Raji (cell line): ENCODE measurements around the gene EYA4.

Experiments
- POLR2A ChIP-seq: IDR thresholded peaks from 2 replicates; pipeline ENCODE4 v1.6.1; 2011; ENCODE audit warnings: low read depth, low read length, control low read depth; ENCODE audit not compliant: insufficient read depth

EYA4 gene

DNA sequence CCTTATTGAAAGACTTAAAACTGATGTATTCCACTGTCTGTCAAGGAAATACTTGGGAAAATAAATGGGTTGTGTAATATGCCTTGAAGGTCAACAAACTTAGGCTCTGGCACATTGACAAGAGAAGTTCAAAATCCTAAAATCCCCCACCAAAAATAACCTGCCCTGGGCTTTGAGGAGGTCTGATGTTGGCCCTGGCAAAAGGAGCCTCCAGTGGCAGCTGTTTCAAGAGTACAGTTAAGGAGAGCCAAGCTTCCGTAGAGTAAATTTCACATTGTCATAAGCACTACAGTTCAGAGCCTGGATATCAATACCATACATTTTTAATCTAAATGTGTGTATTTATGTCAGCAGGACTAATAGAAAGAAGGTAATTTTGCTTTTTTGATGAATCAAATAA lies 282.7 kb downstream of the EYA4 start:
- no peak for TF ChIP-seq POLR2A

DNA sequence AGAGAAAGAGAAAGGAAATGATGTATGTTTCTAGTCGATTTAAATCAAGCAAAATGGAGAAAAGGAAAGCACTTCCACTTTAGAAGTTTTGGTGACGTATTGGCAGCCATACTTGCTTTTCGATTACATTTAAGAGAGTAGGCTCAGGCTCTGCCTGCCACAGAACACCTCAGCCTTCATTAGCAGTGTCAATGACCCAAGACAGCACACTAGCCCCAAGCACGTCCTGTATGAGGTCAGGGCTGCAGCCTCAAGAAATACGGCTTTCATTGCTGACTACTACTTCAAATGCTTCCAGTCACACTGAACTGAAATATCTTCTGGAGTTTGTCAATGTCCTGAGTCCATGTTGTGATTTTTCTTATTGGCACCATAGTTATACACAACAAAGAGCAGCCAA lies 285.3 kb downstream of the EYA4 start:
- no peak for TF ChIP-seq POLR2A

DNA sequence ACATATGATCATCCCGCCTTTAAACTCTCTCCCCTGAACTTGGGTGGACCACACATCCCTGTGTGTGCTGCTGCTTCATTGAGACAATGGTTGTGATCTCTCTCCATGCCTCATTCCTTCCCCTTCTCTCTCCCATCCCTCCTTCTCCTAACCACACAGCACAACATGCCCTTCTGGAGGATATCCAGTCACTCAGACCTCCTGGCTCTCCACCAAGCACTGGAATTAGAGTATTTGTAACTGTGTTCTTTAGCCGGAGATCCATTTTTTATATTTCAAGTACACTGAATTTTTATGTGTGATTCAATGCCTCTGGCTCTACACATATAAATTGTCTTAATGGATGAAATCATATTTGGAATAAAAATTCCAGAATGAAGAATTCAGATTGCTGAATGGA lies 287.4 kb downstream of the EYA4 start:
- no peak for TF ChIP-seq POLR2A

- no peak for TF ChIP-seq POLR2A
These were observed 291.8 kb downstream of the EYA4 start for GRCh38 chr6:133532908-133533307.

- TF ChIP-seq POLR2A = no peak
These were observed 298.5 kb downstream of the EYA4 start for GRCh38 chr6:133539502-133540259.

- no peak for TF ChIP-seq POLR2A
These were observed 299.2 kb downstream of the EYA4 start for GRCh38 chr6:133540361-133540760.

DNA sequence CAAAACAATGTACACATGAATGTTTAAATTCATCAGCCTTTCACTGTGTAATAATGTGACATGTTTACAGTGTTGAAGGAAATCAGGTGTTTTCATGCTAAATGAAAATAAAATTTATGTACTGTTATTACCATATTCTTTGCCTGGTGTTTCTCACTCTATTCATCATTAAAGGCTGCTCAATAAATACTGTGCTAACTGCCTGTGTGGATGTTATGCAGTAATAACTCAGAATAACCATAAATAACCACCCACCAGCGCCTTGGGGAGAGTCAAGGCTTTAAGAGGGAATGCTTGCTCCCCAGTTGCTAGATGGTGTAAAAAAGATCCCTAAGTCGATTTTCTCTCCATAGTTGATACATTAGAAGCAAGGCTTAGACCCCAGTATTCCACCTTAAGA lies 299.9 kb downstream of the EYA4 start:
- no peak for TF ChIP-seq POLR2A

DNA sequence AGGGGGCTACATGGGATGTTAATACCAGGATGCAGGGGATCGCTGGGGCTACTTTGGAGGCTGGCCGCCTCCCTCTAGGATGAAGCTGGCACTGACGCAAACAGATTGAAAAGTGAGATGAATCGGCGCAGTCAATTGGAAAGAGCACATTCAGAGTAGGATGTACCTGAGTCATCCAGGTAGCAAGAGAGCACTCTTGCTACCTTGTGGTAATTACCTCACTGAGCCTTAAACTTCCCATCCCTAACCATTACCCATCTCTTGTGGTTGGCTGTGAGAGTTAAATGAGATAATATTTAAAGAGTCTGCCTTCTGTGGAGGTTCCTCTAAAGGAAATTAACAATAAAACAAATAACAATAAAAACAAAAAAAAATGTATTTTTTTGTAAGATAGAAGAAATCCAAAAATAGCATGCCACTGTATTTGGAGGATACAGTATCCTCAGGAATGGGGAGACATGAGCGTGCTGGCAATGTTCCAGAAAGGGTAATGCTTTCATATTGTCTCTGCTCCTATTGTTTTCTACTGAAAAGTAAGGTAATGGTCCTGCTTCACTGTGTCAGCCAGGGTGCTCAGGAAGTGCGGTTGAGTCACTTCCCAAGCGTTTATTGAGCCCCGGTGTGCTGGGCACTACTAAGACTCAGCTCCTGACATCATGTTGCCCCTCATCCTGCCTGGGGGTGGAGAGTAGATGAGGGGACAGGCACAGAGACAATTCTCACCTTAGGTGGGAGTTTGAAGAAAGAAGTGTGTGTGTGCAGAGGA lies 301.1 kb downstream of the EYA4 start:
- TF ChIP-seq POLR2A = no peak

GRCh38 chr6:133544419-133544818 lies 303.3 kb downstream of the EYA4 start:
- no peak for TF ChIP-seq POLR2A

- TF ChIP-seq POLR2A = no peak
These were observed 304.9 kb downstream of the EYA4 start for GRCh38 chr6:133546098-133546497.

DNA sequence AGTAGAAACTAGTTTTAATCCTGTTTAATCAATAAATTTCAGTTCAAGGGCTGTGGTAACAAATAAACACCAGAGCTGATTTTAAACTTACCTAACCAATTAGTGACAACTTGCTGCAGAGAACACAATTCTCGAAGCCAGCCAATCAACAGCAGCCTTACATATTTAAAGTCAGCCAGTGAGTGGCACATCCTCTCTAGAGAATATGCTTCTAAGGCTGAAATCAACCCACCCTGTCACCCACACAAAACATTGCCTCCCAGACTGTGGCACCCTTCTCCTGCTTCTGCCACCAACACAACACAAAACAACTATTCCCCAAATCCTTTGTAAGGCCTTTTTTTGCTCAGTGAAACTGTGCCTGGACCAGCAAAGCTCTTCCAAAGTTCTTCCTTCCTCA lies 306.0 kb downstream of the EYA4 start:
- TF ChIP-seq POLR2A = no peak

DNA sequence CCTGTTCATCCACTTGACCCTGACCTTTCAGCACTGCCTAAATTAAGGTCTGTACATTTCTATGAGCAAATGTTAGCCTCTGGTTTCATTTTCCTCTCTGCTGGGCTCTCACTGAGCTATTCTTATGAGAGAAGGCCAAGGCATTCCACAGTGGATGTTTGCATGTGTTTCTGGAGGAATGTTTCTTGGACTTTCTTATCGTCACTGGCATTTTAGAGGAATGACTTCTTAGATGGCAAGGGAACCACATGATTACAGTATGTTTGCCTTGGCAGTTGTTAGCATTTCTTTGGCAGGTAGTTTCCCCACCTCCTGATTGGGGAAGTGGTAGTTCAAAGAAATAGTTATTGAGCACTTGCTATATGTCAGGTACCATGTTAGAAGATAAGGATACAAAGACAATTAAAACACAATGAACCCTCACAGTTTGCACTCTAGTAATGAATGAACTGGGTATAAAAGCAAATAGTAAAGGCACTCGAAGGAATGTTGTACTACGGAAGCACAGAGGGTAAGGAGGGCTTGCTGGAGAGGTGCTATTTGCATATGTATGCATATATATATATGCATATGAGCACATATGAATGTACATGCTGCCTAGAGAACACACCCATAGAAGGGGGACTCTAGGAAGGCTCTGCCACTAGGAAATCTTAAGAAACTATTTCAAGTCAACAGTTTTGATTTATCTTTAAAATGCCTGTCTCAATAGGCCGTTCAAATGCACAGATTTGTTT lies 307.4 kb downstream of the EYA4 start:
- TF ChIP-seq POLR2A = no peak

GRCh38 chr6:133549371-133549801 lies 308.2 kb downstream of the EYA4 start:
- no peak for TF ChIP-seq POLR2A

DNA sequence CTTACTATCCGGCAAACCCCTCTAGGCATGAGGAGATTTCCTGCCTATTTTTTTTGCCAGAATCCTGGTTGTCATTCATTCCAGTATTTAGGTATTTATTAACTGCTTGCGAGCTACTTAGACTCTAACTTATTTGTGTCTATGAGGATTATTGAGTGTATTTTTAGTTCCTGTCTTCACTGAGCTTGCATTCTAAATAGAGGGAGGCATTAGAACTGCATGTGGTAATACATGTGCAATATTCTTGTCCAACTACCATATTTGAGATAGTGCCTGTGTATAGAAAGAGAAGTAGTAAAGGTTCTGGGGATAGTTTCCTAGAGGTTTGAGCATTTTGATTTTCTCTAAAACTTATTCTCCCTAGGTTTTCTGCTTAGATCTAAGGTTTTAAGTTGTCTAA lies 308.9 kb downstream of the EYA4 start:
- TF ChIP-seq POLR2A = no peak

DNA sequence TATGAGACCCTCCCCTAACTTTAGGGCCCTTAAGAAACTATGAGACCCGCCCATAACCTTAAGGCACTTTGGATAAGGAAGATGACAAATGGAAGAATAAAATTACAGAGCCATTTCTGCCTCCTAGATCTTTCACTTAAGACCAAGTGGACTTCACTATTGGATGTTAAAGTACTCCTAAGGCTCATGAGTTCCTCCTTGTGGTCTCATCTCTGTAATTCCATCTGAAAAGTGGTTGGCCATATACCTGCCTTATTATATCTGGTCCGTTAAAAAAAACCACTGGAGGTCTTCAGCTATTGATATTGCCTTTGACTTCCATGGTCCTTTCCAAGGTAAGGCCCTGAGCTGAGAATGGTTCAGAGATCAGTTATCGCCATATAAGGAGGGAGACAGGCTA lies 310.3 kb downstream of the EYA4 start:
- TF ChIP-seq POLR2A = no peak
